ENCODE measurements around the gene EFCAB13. TPM values are rescaled to one million over a fixed set of nuclear protein-coding genes. Genes with fewer than 3 reads are reported as not detected.

EFCAB13 gene
- total and polyA plus RNA-seq, 2 experiments from 2014 or later, result 2.1 to 3.1 TPM

GRCh38 chr17:47310186-47310733 is 13.5 kb upstream of the EFCAB13 start:
- no peak for TF ChIP-seq EZH2 (IDR thresholded peaks at IDR 0.05; ENCODE audit: borderline replicate concordance)
- 53% methylated on average over 4 of the region's 4 CpGs for WGBS (ENCODE audit: low lambda C conversion rate, missing lambda C conversion rate)
- no peak for DNase-seq (ENCODE audit: low spot score)
- Histone ChIP-seq H3K9me3 (ENCODE audit: low read depth) (no peaks in the 10 kb centered on the region), H3K4me3 (no peak overlapping the region), H3K79me2 (no peaks in the 10 kb centered on the region), H2AFZ (no peak overlapping the region), H3K4me1 (ENCODE audit: insufficient read depth) (no peaks in the 10 kb centered on the region), H3K27me3 (no peaks in the 10 kb centered on the region), H4K20me1 (ENCODE audit: insufficient read depth, poor library complexity, severe bottlenecking) (no peaks in the 10 kb centered on the region), H3K4me2 (no peak overlapping the region), H3K27ac (no peak overlapping the region), H3K9me2 (replicated peaks; ENCODE audit: insufficient read depth) (no peaks in the 10 kb centered on the region), H3K36me3 (replicated peaks; ENCODE audit: insufficient read depth, low read depth) (no peaks in the 10 kb centered on the region)

- no peaks in the 10 kb centered on the region for H3K36me3 ChIP-seq (replicated peaks; ENCODE audit: insufficient read depth, low read depth)
- no peaks in the 10 kb centered on the region for H3K27me3 ChIP-seq
- no peaks in the 10 kb centered on the region for H3K9me2 ChIP-seq (replicated peaks; ENCODE audit: insufficient read depth)
- H3K4me1 ChIP-seq (ENCODE audit: insufficient read depth), result no peaks in the 10 kb centered on the region
- H3K27ac ChIP-seq, result no peak overlapping the region
- DNase-seq (ENCODE audit: low spot score), result no peak
- TF ChIP-seq CTCF (IDR thresholded peaks at IDR 0.05; ENCODE audit: poor library complexity) (no peak), EZH2 (IDR thresholded peaks at IDR 0.05; ENCODE audit: borderline replicate concordance) (no peak), EZH2phosphoT487 (IDR thresholded peaks at IDR 0.05; ENCODE audit: low read depth, severe bottlenecking, unreplicated experiment) (no peak)
- H3K79me2 ChIP-seq, result no peaks in the 10 kb centered on the region
- H2AFZ ChIP-seq, result no peak overlapping the region
- H3K4me3 ChIP-seq, result no peak overlapping the region
- no peaks in the 10 kb centered on the region for H3K9me3 ChIP-seq (ENCODE audit: low read depth)
- no peaks in the 10 kb centered on the region for H4K20me1 ChIP-seq (ENCODE audit: insufficient read depth, poor library complexity, severe bottlenecking)
- no peak overlapping the region for H3K4me2 ChIP-seq
Measured at GRCh38 chr17:47311420-47311819, 12.3 kb upstream of the EFCAB13 start.

- TF ChIP-seq EZH2phosphoT487 (IDR thresholded peaks at IDR 0.05; ENCODE audit: low read depth, severe bottlenecking, unreplicated experiment), result no peak
- TF ChIP-seq CTCF (IDR thresholded peaks at IDR 0.05; ENCODE audit: poor library complexity), result peak; percentile 92
- H2AFZ ChIP-seq, result no peak overlapping the region
- H3K36me3 ChIP-seq (replicated peaks; ENCODE audit: insufficient read depth, low read depth), result no peaks in the 10 kb centered on the region
- H3K79me2 ChIP-seq, result no peaks in the 10 kb centered on the region
- 15% methylated on average over 7 of the region's 7 CpGs for WGBS (ENCODE audit: low lambda C conversion rate, missing lambda C conversion rate)
- no peaks in the 10 kb centered on the region for H4K20me1 ChIP-seq (ENCODE audit: insufficient read depth, poor library complexity, severe bottlenecking)
- H3K9me2 ChIP-seq (replicated peaks; ENCODE audit: insufficient read depth), result no peaks in the 10 kb centered on the region
- DNase-seq (ENCODE audit: low spot score), result peak; percentile 81
- H3K9me3 ChIP-seq (ENCODE audit: low read depth), result no peaks in the 10 kb centered on the region
- H3K4me3 ChIP-seq, result no peak overlapping the region
- H3K27me3 ChIP-seq, result no peaks in the 10 kb centered on the region
- H3K27ac ChIP-seq, result peak overlapping the region; percentile 60
- H3K4me2 ChIP-seq, result no peak overlapping the region
- no peaks in the 10 kb centered on the region for H3K4me1 ChIP-seq (ENCODE audit: insufficient read depth)
Measured at GRCh38 chr17:47315451-47316266, 8.1 kb upstream of the EFCAB13 start.

GRCh38 chr17:47316311-47316710 is 7.4 kb upstream of the EFCAB13 start:
- H3K4me2 ChIP-seq, result peak overlapping the region; percentile 7
- WGBS (ENCODE audit: low lambda C conversion rate, missing lambda C conversion rate), result 44% methylated on average over 3 of the region's 3 CpGs
- peak; percentile 58 for DNase-seq (ENCODE audit: low spot score)

More at GRCh38 chr17:47316311-47316710, 7.4 kb upstream of the EFCAB13 start:
- Histone ChIP-seq H3K79me2 (no peaks in the 10 kb centered on the region), H3K4me1 (ENCODE audit: insufficient read depth) (no peaks in the 10 kb centered on the region), H3K36me3 (replicated peaks; ENCODE audit: insufficient read depth, low read depth) (no peaks in the 10 kb centered on the region), H3K4me3 (no peak overlapping the region), H3K27me3 (no peaks in the 10 kb centered on the region), H4K20me1 (ENCODE audit: insufficient read depth, poor library complexity, severe bottlenecking) (no peaks in the 10 kb centered on the region), H3K9me3 (ENCODE audit: low read depth) (no peaks in the 10 kb centered on the region), H3K27ac (peak overlapping the region; percentile 60), H3K9me2 (replicated peaks; ENCODE audit: insufficient read depth) (no peaks in the 10 kb centered on the region), H2AFZ (no peak overlapping the region)
- TF ChIP-seq EZH2 (IDR thresholded peaks at IDR 0.05; ENCODE audit: borderline replicate concordance), result no peak
- TF ChIP-seq CTCF (IDR thresholded peaks at IDR 0.05; ENCODE audit: poor library complexity), result no peak
- no peak for TF ChIP-seq EZH2phosphoT487 (IDR thresholded peaks at IDR 0.05; ENCODE audit: low read depth, severe bottlenecking, unreplicated experiment)

All from hepatocyte (in vitro differentiated cells).